Activated T-helper 1 cell treated with Interleukin-2 at 50 U/mL for 16 hours (primary cell): ENCODE measurements around the gene ANTXRL.
A peak's percentile ranks its signal among the peaks of the same experiment; 100 is the strongest.
"Not testable (repeated sequence)": the region's sequence is repeated elsewhere in the genome, so short reads cannot be mapped to it uniquely, and the experiment has no call there.

Source experiments
- DNase-seq: peaks from one replicate; pipeline ENCODE4 v3.0.0-alpha.2; 2020; ENCODE audit warnings: low read depth

The ANTXRL gene

DNA sequence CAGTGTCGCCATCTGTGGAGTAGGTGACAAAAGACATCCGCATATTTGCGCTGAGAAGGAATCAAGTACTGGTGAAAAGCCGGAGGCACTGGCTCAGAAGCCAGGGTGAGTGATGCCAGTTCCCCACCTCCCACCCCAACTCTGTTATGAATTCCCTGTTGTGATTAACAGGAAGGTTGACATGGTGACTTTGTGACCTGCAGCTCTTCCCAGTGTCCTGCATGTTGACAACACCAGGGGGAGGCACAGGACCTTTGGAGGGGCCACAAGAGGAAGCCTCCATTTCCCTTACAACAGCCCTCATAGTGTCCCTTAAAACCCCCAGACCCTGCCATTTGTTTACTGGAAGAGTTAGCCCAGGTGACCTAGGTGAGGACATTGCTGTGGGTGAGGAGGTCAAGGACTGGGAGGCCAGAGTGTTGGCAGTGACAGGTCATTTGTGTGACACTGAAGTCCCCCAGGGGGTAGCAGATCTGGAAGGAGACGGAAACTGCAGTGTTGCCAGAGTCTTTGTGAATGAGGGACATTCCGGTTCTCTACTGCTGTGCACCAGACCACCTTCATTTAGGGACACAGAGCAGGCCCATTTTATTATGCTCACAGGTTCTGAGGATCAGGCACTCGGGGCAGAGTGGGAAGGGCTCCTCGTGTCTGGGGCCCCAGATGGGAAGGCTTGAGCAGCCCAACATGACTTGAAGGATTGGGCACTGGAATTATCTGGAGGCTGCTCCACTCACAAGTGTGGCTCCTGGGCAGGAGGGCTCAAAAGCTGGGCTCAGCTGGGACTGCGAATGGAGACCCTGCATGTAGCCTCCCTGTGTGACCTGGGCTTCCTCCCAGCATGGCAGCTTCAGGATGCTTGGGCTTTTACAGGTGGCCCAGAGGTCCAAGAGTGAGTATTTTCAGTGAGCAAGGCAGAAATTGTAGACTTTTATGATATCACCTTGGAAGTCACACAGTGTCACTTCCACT is 13.0 kb upstream of the ANTXRL start:
- no peak for DNase-seq

DNA sequence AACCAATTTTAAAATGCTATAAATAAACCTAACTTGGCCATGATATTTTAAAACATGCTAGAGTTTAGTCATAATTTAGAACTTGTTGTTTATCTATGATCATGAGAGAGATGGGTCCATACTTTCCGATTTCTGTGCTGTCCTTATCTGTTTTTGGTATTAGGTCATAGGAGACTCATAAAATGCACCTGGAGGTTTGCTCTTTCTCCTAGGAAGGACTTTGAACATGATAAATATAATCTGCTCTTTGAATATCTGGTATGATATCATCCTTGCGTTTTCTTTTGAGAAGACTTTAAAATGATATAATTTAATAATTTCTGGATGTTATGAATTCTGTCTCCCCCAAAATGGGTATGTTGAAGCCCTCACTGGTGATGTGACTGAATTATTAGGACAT is 9.0 kb upstream of the ANTXRL start:
- DNase-seq = no peak

- not testable (repeated sequence) for DNase-seq
Measured at GRCh38 chr10:46282421-46282831, 4.4 kb upstream of the ANTXRL start.

GRCh38 chr10:46282842-46283574 is 3.8 kb upstream of the ANTXRL start:
- DNase-seq = peak; percentile 44

GRCh38 chr10:46283580-46284285 is 3.1 kb upstream of the ANTXRL start:
- DNase-seq = no peak

DNA sequence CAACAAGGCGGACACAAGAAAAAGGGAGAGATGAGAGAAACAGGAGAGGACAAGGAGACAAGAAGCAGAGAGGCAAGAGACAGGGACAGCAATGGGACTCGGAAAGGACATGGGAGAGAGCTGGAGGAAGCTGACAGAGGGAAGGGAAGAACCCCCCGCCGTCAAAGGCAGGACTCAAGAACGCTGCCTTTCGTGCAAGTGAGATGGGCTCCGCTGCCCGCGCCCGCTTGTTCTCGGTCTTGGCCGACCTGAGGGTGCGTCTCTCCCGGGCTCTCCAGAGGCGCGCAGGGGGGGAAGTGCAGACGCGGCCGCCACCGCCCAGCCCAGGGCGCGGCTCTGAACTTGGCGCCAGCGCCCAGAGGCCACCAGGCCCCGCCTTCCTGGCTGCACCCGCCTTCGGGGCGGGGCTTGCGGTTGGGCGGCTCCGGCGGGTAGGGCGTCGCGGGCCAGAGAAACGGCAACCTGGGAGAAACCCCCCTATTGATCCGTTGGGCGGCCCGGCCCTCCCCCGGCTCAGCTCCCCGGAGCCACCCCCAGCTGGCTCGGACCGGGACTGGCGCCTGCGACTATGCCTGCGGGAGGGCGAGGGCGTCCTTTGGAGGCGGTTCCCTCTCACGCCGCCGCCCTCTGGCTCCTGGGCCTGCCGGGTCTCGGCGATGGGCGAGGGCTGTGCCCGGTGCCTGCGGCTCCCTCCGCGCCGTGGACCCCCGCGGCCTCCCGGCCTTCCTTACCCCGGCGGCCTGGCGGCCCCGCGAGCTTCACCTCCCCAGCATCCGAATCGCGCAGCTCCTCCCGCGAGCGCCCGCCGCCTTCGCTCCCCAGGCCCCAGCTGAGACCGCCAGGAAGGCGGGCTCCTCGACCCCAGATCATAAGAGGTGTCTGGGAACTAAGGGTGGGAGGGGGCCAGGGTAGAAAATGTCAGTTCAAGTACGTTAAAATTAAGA is 2.2 kb upstream of the ANTXRL start:
- DNase-seq = peak; percentile 66

DNA sequence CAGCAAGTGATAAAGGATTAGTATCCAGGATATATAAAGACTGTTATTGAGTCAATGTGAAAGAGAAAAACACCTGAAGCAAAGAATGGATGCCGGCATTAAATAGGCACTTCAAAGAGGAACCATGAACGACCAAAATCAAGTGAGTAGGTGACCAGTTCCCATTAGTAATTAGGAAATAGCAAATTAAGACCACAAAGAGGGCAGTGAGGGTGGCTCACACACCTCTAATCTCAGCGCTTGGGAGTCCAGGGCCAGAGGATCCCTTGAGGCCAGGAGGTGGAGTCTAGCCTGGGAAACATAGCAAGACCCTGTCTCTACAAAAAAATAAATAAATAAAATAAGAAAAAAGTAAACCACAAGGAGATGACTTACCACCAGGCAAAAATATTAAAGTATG is 1.5 kb upstream of the ANTXRL start:
- DNase-seq = no peak

GRCh38 chr10:46285966-46286620 is 704 bp upstream of the ANTXRL start:
- DNase-seq = no peak

DNA sequence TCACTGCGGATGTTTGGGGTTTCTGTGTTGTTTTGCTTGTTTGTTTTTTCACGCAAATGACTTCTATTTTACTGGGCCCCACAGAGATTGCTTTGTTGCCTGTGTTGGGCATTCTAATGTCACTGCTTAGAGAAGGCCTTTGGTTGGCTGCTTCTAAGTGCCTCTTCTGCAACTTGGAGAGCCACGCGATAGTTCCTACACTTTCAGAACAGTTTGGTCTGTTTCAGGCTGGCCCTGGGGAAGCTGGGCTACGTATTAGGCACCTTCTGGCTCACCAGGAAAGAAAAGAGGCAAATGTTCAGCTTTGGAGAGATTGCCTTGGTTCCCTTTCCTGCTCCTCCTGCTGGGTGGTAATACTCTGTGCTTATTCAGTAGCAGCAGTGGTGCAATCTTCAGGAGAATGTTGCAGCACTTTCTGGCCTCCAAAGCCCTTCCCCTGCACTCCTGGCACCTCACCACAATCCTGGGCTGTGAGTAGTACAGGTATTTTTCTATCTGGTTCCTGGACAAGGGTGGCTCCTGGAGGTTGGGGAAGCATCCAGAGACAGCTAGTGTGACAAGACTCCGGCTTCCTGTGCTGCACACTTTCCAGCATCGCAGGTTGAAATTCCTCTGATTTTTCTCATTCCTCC is 1.2 kb downstream of the ANTXRL start:
- no peak for DNase-seq

GRCh38 chr10:46288601-46289206 is 1.9 kb downstream of the ANTXRL start:
- no peak for DNase-seq

DNA sequence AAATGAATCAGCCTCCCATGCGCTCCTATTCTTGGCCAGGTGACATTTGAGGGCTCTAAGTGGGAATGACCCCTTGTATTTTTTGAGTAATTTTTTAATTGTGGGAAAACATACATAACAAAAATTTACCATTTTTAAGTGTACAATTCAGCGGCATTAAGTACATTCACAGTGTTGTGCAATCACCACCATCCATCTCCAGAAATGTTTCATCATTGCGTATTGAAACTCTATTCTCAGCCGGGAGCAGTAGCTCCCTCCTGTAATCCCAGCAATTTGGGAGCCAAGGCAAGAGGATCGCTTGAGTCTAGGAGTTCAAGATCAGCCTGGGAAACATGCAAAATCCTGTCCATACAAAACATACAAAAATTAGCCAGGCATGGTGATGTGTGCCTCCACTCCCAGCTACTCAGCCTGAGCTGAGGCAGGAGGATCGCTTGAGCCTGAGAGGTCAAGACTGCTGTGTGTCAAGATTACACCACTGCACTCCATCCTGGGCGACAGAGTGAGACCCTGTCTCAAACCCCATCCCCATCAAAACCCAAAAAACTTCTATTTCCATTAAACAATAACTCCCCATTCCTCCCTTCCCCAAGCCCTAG is 2.5 kb downstream of the ANTXRL start:
- DNase-seq = no peak

GRCh38 chr10:46290101-46290886 is 3.5 kb downstream of the ANTXRL start:
- no peak for DNase-seq

- DNase-seq = no peak
Measured at GRCh38 chr10:46291817-46292572, 5.2 kb downstream of the ANTXRL start.

GRCh38 chr10:46292573-46293023 is 5.8 kb downstream of the ANTXRL start:
- no peak for DNase-seq

DNA sequence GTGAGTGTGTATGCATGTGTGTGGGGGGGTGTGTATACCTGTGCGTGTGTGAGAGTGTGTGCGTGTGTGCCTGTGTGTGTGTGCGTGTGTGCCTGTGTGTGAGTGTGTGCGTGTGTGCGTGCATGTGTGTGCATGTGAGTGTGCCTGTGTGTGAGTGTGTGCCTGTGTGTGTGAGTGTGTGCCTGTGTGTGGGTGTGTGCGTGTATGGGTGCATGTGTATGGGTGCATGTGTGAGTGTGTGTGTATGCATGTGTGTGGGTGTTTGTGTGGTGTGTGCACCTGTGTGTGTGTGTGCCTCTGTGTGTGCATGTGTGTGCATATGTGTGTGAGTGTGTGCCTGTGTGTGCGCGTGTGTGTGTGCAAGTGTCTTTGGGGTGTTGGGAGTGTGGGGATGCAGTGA is 6.4 kb downstream of the ANTXRL start:
- DNase-seq = no peak

DNA sequence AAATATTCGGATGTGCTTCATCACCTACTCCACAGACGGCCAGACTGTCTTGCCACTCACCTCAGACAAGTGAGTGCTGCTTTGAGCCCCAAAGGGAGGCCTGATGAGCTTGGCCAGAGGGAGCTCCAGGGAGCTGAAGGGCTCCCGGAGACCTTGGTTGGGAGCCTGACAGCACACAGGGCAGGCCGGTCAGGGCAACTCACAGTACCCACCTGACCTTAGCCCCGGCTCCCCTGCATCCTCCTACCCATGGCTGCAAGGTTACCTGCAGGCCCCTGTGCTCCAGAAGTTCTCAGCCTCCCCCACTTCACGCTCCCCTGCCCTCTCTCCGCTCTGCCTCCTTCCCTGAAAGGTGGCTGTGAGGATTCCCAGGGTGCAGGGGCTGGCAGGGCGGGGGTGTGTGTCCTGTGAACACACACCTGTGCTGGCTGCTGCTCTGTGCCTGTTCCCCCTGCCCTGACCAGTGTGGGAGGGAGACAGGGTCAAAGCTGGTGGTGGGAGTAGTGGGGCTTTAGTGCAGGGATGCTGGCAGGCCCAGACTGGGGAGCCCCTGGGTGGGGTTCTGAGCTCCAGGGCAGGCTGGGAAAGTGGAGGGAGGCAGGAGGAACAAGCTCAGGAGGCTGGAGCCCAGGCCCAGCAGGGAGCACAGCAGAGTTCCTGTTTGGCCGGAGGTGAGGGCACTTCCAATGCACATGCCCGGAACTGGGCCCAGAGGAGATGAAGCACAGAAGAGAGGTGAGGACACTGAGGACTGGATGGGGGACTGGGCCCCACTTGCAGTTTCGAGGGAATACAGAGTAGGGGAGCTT is 7.2 kb downstream of the ANTXRL start:
- no peak for DNase-seq

GRCh38 chr10:46294641-46295220 is 7.9 kb downstream of the ANTXRL start:
- DNase-seq = no peak
